Measurements from ENCODE around the gene UGT3A2. TPM values are rescaled to one million over a fixed set of nuclear protein-coding genes. Genes with fewer than 3 reads are reported as not detected.
"Not testable (repeated sequence)": the region's sequence is repeated elsewhere in the genome, so short reads cannot be mapped to it uniquely, and the experiment has no call there.

UGT3A2 gene
- total RNA-seq, 1 experiment from 2014 or later = not detected

DNA sequence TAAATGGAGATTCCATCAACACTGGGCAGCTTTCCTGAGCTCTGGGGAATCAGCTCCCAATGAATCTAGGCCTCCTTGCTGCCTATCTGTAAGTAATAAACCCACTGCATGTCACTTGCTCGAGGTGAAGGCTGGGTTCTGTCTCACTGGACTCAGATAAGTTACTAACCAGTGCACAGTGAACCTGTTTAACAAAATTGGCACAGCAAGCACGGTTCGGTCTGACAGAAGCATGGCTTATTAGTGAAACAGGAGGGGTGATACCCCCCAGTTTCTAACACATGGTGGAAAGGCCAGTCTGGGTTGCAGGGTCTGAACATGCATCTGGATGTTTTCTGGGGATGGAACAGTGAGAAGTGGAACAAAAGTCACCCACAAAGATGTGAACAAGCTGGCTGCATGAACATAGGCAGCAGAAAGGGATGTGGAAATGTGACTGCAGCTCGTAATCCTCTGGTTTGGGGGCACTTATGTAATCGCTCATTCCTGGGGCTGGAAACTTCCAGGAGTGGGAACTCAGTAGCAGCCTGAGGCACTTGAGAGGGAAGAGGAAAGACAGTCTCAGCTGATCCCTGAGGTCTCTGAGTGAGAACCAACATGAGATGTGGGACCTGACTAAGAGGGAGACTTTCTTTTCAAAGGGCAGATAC lies 37.7 kb downstream of the UGT3A2 start:
- BruUV-seq (replicated peaks) = no TSS peak
- ChIA-PET CTCF (no interaction called here), POLR2A (no interaction called here)
- Mint-ChIP-seq H3K9me3 (ENCODE audit: unreplicated experiment) (no peaks in the 10 kb centered on the region), H3K4me1 (ENCODE audit: insufficient read depth, unreplicated experiment) (peaks cover 5% of the 10 kb centered on the region), H3K4me3 (ENCODE audit: unreplicated experiment) (no peak overlapping the region), H3K36me3 (ENCODE audit: insufficient read depth, unreplicated experiment) (peaks cover 6% of the 10 kb centered on the region), H3K27ac (ENCODE audit: low read depth, unreplicated experiment) (no peak overlapping the region), H3K27me3 (ENCODE audit: insufficient read depth, unreplicated experiment) (no peaks in the 10 kb centered on the region)
- TF ChIP-seq, protein P1, sequence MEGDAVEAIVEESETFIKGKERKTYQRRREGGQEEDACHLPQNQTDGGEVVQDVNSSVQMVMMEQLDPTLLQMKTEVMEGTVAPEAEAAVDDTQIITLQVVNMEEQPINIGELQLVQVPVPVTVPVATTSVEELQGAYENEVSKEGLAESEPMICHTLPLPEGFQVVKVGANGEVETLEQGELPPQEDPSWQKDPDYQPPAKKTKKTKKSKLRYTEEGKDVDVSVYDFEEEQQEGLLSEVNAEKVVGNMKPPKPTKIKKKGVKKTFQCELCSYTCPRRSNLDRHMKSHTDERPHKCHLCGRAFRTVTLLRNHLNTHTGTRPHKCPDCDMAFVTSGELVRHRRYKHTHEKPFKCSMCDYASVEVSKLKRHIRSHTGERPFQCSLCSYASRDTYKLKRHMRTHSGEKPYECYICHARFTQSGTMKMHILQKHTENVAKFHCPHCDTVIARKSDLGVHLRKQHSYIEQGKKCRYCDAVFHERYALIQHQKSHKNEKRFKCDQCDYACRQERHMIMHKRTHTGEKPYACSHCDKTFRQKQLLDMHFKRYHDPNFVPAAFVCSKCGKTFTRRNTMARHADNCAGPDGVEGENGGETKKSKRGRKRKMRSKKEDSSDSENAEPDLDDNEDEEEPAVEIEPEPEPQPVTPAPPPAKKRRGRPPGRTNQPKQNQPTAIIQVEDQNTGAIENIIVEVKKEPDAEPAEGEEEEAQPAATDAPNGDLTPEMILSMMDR (IDR thresholded peaks at IDR 0.05; ENCODE audit: unreplicated experiment) = no peak
- intact Hi-C loops (cut with micrococcal nuclease) = no loop called here
- no peak for DNase-seq (ENCODE audit: unreplicated experiment)

DNA sequence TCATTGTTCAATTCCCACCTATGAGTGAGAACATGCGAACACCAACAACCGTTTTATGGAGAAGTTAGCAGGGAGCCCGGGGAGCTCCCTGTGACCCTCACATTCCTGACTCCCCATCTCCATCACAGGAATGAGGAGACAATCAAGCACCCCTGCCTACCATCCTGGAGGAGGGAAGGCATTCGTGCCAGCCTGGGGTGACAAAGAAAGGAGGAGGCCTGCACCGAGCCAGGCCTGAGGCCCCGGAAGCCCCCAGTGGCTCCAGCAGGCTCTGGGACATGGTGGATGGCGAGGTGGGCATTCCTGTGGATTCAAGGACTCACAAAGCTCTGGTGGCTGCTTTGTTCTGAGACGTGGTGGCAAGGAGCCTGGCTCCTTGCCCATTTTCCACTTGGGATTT lies 39.0 kb downstream of the UGT3A2 start:
- Mint-ChIP-seq H3K4me3 (ENCODE audit: unreplicated experiment) (no peak overlapping the region), H3K9me3 (ENCODE audit: unreplicated experiment) (no peaks in the 10 kb centered on the region), H3K27ac (ENCODE audit: low read depth, unreplicated experiment) (no peak overlapping the region), H3K27me3 (ENCODE audit: insufficient read depth, unreplicated experiment) (no peaks in the 10 kb centered on the region), H3K36me3 (ENCODE audit: insufficient read depth, unreplicated experiment) (peaks cover 6% of the 10 kb centered on the region), H3K4me1 (ENCODE audit: insufficient read depth, unreplicated experiment) (peaks cover 9% of the 10 kb centered on the region)
- ChIA-PET POLR2A (no interaction called here), CTCF (interaction anchor here (0.6 kb wide), 1 partner anchor 51 kb away, joined by 3 read pairs; no protein-coding TSS in a partner anchor)
- TF ChIP-seq, protein P1 (IDR thresholded peaks at IDR 0.05; ENCODE audit: unreplicated experiment) = no peak
- intact Hi-C loops (cut with micrococcal nuclease) = no loop called here
- BruUV-seq (replicated peaks) = no TSS peak
- no peak for DNase-seq (ENCODE audit: unreplicated experiment)

GRCh38 chr5:36026706-36027465 lies 39.8 kb downstream of the UGT3A2 start:
- Mint-ChIP-seq H3K27me3 (ENCODE audit: insufficient read depth, unreplicated experiment) (no peaks in the 10 kb centered on the region), H3K27ac (ENCODE audit: low read depth, unreplicated experiment) (no peak overlapping the region), H3K4me1 (ENCODE audit: insufficient read depth, unreplicated experiment) (peaks cover 16% of the 10 kb centered on the region), H3K9me3 (ENCODE audit: unreplicated experiment) (peaks cover 6% of the 10 kb centered on the region), H3K4me3 (ENCODE audit: unreplicated experiment) (no peak overlapping the region), H3K36me3 (ENCODE audit: insufficient read depth, unreplicated experiment) (peaks cover 6% of the 10 kb centered on the region)
- intact Hi-C loops (cut with micrococcal nuclease) = no loop called here
- BruUV-seq (replicated peaks) = no TSS peak
- ChIA-PET CTCF (interaction anchor here (0.7 kb wide), 1 partner anchor 248 kb away, joined by 3 read pairs; no protein-coding TSS in a partner anchor), POLR2A (no interaction called here)
- DNase-seq (ENCODE audit: unreplicated experiment) = no peak
- TF ChIP-seq, protein P1 (IDR thresholded peaks at IDR 0.05; ENCODE audit: unreplicated experiment) = no peak

GRCh38 chr5:36022246-36022645 lies 44.4 kb downstream of the UGT3A2 start:
- H3K9me3 Mint-ChIP-seq (ENCODE audit: unreplicated experiment); H3K27ac Mint-ChIP-seq (ENCODE audit: low read depth, unreplicated experiment); intact Hi-C loops (cut with micrococcal nuclease); DNase-seq (ENCODE audit: unreplicated experiment); BruUV-seq (replicated peaks); H3K36me3 Mint-ChIP-seq (ENCODE audit: insufficient read depth, unreplicated experiment); H3K4me3 Mint-ChIP-seq (ENCODE audit: unreplicated experiment); H3K27me3 Mint-ChIP-seq (ENCODE audit: insufficient read depth, unreplicated experiment); POLR2A ChIA-PET: not testable (repeated sequence)
- CTCF ChIA-PET = interaction anchor here (0.7 kb wide), 1 partner anchor 63 kb away, joined by 3 read pairs; no protein-coding TSS in a partner anchor
- peaks cover 16% of the 10 kb centered on the region for H3K4me1 Mint-ChIP-seq (ENCODE audit: insufficient read depth, unreplicated experiment)

DNA sequence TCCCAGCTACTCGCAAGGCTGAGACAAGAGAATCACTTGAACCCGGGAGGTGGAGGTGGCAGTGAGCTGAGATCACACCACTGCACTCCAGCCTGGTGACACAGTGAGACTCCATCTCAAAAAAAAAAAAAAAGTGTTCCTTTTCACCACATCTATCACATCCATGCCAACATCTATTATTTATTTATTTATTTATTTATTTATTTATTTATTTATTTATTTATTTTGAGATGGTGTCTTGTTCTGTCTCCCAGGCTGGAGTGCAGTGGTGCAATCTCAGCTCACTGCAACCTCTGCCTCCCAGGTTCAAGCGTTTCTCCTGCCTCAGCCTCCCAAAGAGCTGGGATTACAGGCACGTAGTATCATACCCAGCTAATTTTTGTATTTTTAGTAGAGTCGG lies 47.1 kb downstream of the UGT3A2 start:
- CTCF ChIA-PET; H3K27ac Mint-ChIP-seq (ENCODE audit: low read depth, unreplicated experiment); intact Hi-C loops (cut with micrococcal nuclease); H3K9me3 Mint-ChIP-seq (ENCODE audit: unreplicated experiment); DNase-seq (ENCODE audit: unreplicated experiment); BruUV-seq (replicated peaks); H3K4me3 Mint-ChIP-seq (ENCODE audit: unreplicated experiment); H3K27me3 Mint-ChIP-seq (ENCODE audit: insufficient read depth, unreplicated experiment); POLR2A ChIA-PET; H3K36me3 Mint-ChIP-seq (ENCODE audit: insufficient read depth, unreplicated experiment): not testable (repeated sequence)
- peaks cover 16% of the 10 kb centered on the region for H3K4me1 Mint-ChIP-seq (ENCODE audit: insufficient read depth, unreplicated experiment)

Measured in MCF 10A (cell line).